HG03378 (cell line): ENCODE measurements around the gene KIF1A.

Experiments used
- ATAC-seq: cut with Tn5 transposase; IDR thresholded peaks from one replicate; pipeline ENCODE4 v1.9.1; 2021; ENCODE audit warnings: mild to moderate bottlenecking, moderate library complexity; ENCODE audit not compliant: unreplicated experiment

KIF1A gene

GRCh38 chr2:240806006-240806405, 14.0 kb downstream of the KIF1A start:
- no peak for ATAC-seq

- no peak for ATAC-seq
These were observed 16.8 kb downstream of the KIF1A start for GRCh38 chr2:240803191-240803590.

GRCh38 chr2:240799033-240799820, 20.8 kb downstream of the KIF1A start:
- no peak for ATAC-seq

GRCh38 chr2:240798327-240798905, 21.6 kb downstream of the KIF1A start:
- ATAC-seq, result no peak

- no peak for ATAC-seq
These were observed 22.1 kb downstream of the KIF1A start for GRCh38 chr2:240797914-240798313.

- ATAC-seq, result no peak
These were observed 22.5 kb downstream of the KIF1A start for GRCh38 chr2:240797500-240797895.

GRCh38 chr2:240796543-240797499, 23.2 kb downstream of the KIF1A start:
- ATAC-seq, result no peak

GRCh38 chr2:240795916-240796510, 24.0 kb downstream of the KIF1A start:
- no peak for ATAC-seq

- no peak for ATAC-seq
These were observed 24.6 kb downstream of the KIF1A start for GRCh38 chr2:240795454-240795853.

- ATAC-seq, result no peak
These were observed 25.8 kb downstream of the KIF1A start for GRCh38 chr2:240794178-240794721.

- no peak for ATAC-seq
These were observed 26.5 kb downstream of the KIF1A start for GRCh38 chr2:240793313-240794177.

- ATAC-seq, result no peak
These were observed 27.2 kb downstream of the KIF1A start for GRCh38 chr2:240792629-240793312.

GRCh38 chr2:240791821-240792628, 28.0 kb downstream of the KIF1A start:
- ATAC-seq, result no peak

GRCh38 chr2:240791221-240791800, 28.7 kb downstream of the KIF1A start:
- ATAC-seq, result no peak

GRCh38 chr2:240790370-240791220, 29.4 kb downstream of the KIF1A start:
- ATAC-seq, result no peak

- no peak for ATAC-seq
These were observed 30.3 kb downstream of the KIF1A start for GRCh38 chr2:240789501-240790369.
